ENCODE measurements around the gene ZIC4.

DNA sequence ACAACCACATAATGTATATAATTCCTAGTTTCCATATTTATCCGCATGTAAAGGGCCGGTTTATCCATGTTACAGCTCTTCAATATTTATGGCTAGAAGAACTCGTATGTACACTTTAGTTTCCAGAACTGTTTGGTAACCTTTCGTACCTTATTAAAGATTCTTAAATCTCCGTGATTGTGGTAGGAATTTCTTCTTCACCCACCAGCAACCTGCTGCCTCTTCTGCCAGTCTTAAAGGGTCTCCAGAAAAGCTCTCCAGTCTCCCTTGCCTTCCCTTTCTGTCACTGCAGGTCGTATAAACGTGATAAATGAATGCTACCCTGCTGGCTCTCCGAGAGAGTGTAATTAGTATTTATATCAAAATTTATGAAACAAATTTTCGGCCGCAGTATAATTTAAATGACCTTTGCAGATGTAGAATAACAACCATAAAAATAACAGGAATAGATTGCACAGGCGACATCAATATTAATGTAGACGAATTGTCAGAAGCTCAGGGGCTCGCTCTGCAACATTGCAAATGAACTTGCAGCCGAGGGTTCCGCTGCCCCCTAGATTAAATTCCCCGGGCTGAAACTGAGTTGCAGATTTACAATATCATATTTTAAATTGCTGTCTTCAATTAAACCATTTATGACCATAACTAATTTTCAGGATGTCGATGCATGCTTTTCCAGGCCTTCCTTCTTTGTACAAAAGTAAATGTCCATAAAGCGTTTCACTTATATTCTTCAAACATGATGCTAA, 8.2 kb upstream of the ZIC4 start:
- TF ChIP-seq RBM14 (IDR thresholded peaks at IDR 0.05; ENCODE audit: borderline replicate concordance, insufficient read depth, low read depth, low read length) (no peak), EP300 (IDR thresholded peaks at IDR 0.05; ENCODE audit: low read length) (no peak), NFIC (IDR thresholded peaks at IDR 0.05) (no peak), BACH1 (tag; IDR thresholded peaks at IDR 0.05) (no peak), CTCF (IDR thresholded peaks at IDR 0.05 in 2 of 3, conservative IDR thresholded peaks at IDR 0.05 in 1 of 3; ENCODE audit: insufficient read depth in 2 of 3, low read depth in 1 of 3, low read length in 3 of 3) (no peak), POLR2AphosphoS5 (IDR thresholded peaks at IDR 0.05; ENCODE audit: control insufficient read depth, insufficient read depth, low read depth, low read length) (no peak), ZSCAN32 (CRISPR knock-in tag; IDR thresholded peaks at IDR 0.05) (no peak), RBM25 (IDR thresholded peaks at IDR 0.05; ENCODE audit: low read depth, low read length, severe bottlenecking) (no peak)
- TF ChIP-seq, protein P1, sequence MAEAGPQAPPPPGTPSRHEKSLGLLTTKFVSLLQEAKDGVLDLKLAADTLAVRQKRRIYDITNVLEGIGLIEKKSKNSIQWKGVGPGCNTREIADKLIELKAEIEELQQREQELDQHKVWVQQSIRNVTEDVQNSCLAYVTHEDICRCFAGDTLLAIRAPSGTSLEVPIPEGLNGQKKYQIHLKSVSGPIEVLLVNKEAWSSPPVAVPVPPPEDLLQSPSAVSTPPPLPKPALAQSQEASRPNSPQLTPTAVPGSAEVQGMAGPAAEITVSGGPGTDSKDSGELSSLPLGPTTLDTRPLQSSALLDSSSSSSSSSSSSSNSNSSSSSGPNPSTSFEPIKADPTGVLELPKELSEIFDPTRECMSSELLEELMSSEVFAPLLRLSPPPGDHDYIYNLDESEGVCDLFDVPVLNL (CRISPR knock-in tag; IDR thresholded peaks at IDR 0.05; ENCODE audit: low read depth): no peak

Data from K562 (cell line).